ENCODE results near the gene PFDN5. TPM values are rescaled to one million over a fixed set of nuclear protein-coding genes. Genes with fewer than 3 reads are reported as not detected.

PFDN5 gene
- total and polyA plus RNA-seq, 9 of the 15 experiments (the other 6 are each of a cell fraction or from before 2014, with no cell fraction given), result 361 to 1,636 (median 742) TPM

- TF ChIP-seq FOSL1 (tag; conservative IDR thresholded peaks at IDR 0.05), result peak; percentile 1; the same call in 1 of the 2 replicates
- no peak for TF ChIP-seq SIX5 (IDR thresholded peaks at IDR 0.05; ENCODE audit: borderline replicate concordance in 1 of 2, insufficient read depth in 1 of 2, low read depth in 1 of 2, low read length in 2 of 2)
- no peak for TF ChIP-seq CHCHD3 (CRISPR knock-in tag; IDR thresholded peaks at IDR 0.05)
- TF ChIP-seq FOS (IDR thresholded peaks at IDR 0.05; ENCODE audit: extremely low read depth, insufficient read length), result no peak
- no peak for TF ChIP-seq CLOCK (CRISPR knock-in tag; IDR thresholded peaks at IDR 0.05; ENCODE audit: borderline replicate concordance)
- peak; percentile 93 for TF ChIP-seq KDM2B (CRISPR knock-in tag; IDR thresholded peaks at IDR 0.05)
- no peak for TF ChIP-seq ZNF24 (IDR thresholded peaks at IDR 0.05)
- TF ChIP-seq NFIC (IDR thresholded peaks at IDR 0.05), result peak; percentile 49
- peak; percentile 72; the same call in 1 of the 2 replicates for TF ChIP-seq HNRNPL (IDR thresholded peaks at IDR 0.05; ENCODE audit: low read depth, low read length)
- TF ChIP-seq, protein P1, sequence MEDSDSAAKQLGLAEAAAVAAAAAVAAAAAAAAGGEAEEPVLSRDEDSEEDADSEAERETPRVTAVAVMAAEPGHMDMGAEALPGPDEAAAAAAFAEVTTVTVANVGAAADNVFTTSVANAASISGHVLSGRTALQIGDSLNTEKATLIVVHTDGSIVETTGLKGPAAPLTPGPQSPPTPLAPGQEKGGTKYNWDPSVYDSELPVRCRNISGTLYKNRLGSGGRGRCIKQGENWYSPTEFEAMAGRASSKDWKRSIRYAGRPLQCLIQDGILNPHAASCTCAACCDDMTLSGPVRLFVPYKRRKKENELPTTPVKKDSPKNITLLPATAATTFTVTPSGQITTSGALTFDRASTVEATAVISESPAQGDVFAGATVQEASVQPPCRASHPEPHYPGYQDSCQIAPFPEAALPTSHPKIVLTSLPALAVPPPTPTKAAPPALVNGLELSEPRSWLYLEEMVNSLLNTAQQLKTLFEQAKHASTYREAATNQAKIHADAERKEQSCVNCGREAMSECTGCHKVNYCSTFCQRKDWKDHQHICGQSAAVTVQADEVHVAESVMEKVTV (CRISPR knock-in tag; IDR thresholded peaks at IDR 0.05), result peak; percentile 95
- TF ChIP-seq, protein P2, sequence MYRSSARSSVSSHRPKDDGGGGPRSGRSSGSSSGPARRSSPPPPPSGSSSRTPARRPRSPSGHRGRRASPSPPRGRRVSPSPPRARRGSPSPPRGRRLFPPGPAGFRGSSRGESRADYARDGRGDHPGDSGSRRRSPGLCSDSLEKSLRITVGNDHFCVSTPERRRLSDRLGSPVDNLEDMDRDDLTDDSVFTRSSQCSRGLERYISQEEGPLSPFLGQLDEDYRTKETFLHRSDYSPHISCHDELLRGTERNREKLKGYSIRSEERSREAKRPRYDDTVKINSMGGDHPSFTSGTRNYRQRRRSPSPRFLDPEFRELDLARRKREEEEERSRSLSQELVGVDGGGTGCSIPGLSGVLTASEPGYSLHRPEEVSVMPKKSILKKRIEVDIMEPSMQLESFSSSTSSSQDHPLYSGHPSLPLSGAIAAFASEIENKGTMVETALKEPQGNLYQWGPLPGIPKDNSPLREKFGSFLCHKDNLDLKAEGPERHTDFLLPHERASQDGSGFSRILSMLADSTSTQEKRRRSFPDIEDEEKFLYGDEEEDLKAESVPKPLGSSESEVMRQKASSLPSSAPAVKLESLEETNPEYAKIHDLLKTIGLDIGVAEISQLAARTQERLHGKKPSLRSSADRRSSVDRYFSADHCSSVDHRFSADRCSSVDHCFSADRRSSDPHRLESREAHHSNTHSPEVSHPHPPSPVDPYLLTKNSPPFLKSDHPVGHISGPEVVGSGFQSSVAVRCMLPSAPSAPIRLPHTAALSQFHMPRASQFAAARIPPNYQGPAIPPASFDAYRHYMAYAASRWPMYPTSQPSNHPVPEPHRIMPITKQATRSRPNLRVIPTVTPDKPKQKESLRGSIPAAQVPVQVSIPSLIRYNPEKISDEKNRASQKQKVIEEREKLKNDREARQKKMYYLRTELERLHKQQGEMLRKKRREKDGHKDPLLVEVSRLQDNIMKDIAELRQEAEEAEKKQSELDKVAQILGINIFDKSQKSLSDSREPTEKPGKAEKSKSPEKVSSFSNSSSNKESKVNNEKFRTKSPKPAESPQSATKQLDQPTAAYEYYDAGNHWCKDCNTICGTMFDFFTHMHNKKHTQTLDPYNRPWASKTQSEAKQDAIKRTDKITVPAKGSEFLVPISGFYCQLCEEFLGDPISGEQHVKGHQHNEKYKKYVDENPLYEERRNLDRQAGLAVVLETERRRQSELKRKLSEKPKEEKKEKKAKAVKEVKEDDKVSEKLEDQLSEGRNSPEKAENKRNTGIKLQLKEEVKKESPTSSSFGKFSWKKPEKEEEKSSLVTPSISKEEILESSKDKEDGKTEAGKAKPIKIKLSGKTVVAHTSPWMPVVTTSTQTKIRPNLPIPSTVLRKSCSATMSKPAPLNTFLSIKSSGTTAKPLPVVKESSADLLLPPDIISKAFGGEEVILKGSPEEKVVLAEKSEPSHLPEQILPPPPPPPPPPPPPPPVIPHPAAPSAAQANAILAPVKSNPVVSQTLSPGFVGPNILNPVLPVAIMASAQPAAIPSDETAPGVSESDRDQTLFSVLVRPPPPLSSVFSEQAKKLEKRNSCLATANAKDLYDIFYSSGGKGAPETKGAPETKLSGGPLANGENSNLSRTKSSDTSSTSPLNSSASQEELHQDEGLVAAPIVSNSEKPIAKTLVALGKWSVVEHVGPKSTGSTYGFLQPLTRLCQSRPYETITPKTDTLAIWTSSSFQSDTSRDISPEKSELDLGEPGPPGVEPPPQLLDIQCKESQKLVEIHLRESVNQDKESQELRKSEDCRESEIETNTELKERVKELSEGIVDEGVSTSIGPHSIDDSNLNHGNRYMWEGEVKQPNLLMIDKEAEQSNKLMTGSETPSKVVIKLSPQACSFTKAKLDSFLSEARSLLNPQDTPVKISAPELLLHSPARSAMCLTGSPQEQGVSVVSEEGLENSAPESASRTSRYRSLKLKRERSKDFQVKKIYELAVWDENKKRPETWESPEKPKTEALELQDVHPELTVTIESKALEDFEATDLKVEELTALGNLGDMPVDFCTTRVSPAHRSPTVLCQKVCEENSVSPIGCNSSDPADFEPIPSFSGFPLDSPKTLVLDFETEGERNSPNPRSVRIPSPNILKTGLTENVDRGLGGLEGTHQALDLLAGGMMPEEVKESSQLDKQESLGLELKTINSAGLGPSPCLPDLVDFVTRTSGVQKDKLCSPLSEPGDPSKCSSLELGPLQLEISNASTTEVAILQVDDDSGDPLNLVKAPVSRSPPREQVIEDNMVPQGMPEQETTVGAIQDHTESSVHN (IDR thresholded peaks at IDR 0.05; ENCODE audit: borderline replicate concordance in 1 of 2, low read depth in 1 of 2), result no peak
- TF ChIP-seq SNIP1 (IDR thresholded peaks at IDR 0.05; ENCODE audit: low read depth), result no peak
- peak; percentile 94 for TF ChIP-seq VEZF1 (CRISPR knock-in tag; IDR thresholded peaks at IDR 0.05)
These were observed 29.6 kb downstream of the PFDN5 start (continued) for GRCh38 chr12:53324779-53325510.

Data from K562 (cell line).